ENCODE data around the gene CHRND.
A peak's percentile ranks its signal among the peaks of the same experiment; 100 is the strongest.
"Not testable (repeated sequence)": the region's sequence is repeated elsewhere in the genome, so short reads cannot be mapped to it uniquely, and the experiment has no call there.

Gene CHRND

GRCh38 chr2:232543491-232543890, 17.5 kb downstream of the CHRND start:
- no peak for DNase-seq (ENCODE audit: low read depth)

- no peak for DNase-seq (ENCODE audit: low read depth)
Observed at GRCh38 chr2:232543928-232544631, 18.1 kb downstream of the CHRND start.

- no peak for DNase-seq (ENCODE audit: low read depth)
Observed at GRCh38 chr2:232544674-232545073, 18.7 kb downstream of the CHRND start.

GRCh38 chr2:232545511-232546375, 19.8 kb downstream of the CHRND start:
- no peak for DNase-seq (ENCODE audit: low read depth)

- DNase-seq (ENCODE audit: low read depth): no peak
Observed at GRCh38 chr2:232547991-232548390, 22.0 kb downstream of the CHRND start.

- no peak for DNase-seq (ENCODE audit: low read depth)
Observed at GRCh38 chr2:232549655-232550353, 23.8 kb downstream of the CHRND start.

- peak; percentile 90 for DNase-seq (ENCODE audit: low read depth)
Observed at GRCh38 chr2:232550354-232551249, 24.6 kb downstream of the CHRND start, which contains the start of the genes EIF4E2 and TIGD1. TSS of gene EIF4E2 (plus strand) at chr2:232550689. CDS start at chr2:232550725, 36 bp downstream. TSS of gene TIGD1 (minus strand) at chr2:232550557. CDS start at chr2:232549882, 675 bp downstream.

GRCh38 chr2:232551250-232551638, 25.3 kb downstream of the CHRND start:
- DNase-seq (ENCODE audit: low read depth): no peak

- no peak for DNase-seq (ENCODE audit: low read depth)
Observed at GRCh38 chr2:232551776-232552175, 25.8 kb downstream of the CHRND start.

- no peak for DNase-seq (ENCODE audit: low read depth)
Observed at GRCh38 chr2:232556426-232556825, 30.5 kb downstream of the CHRND start.

GRCh38 chr2:232562515-232563151, 36.7 kb downstream of the CHRND start:
- DNase-seq (ENCODE audit: low read depth): no peak

GRCh38 chr2:232563580-232563979, 37.6 kb downstream of the CHRND start:
- no peak for DNase-seq (ENCODE audit: low read depth)

- no peak for DNase-seq (ENCODE audit: low read depth)
Observed at GRCh38 chr2:232567721-232568120, 41.8 kb downstream of the CHRND start.

- no peak for DNase-seq (ENCODE audit: low read depth)
Observed at GRCh38 chr2:232568161-232568560, 42.2 kb downstream of the CHRND start.

- DNase-seq (ENCODE audit: low read depth): no peak
Observed at GRCh38 chr2:232569541-232569940, 43.6 kb downstream of the CHRND start.

GRCh38 chr2:232570481-232570880, 44.5 kb downstream of the CHRND start:
- not testable (repeated sequence) for DNase-seq (ENCODE audit: low read depth)

GRCh38 chr2:232571026-232571474, 45.1 kb downstream of the CHRND start:
- no peak for DNase-seq (ENCODE audit: low read depth)

GRCh38 chr2:232573042-232573441, 47.1 kb downstream of the CHRND start:
- DNase-seq (ENCODE audit: low read depth): no peak

- DNase-seq (ENCODE audit: low read depth): no peak
Observed at GRCh38 chr2:232573771-232574435, 47.9 kb downstream of the CHRND start.

- no peak for DNase-seq (ENCODE audit: low read depth)
Observed at GRCh38 chr2:232574674-232575403, 48.9 kb downstream of the CHRND start.

Data from activated T-cell treated with anti-CD3 and anti-CD28 coated beads for 24 hours (primary cell).